Germinal center (tissue), 1 donor: ENCODE results near the gene INSRR.

Experiments used
- DNase-seq: peaks from one replicate; pipeline ENCODE4 v3.0.0; 2012; ENCODE audit warnings: mixed read lengths, low spot score

The INSRR gene

DNA sequence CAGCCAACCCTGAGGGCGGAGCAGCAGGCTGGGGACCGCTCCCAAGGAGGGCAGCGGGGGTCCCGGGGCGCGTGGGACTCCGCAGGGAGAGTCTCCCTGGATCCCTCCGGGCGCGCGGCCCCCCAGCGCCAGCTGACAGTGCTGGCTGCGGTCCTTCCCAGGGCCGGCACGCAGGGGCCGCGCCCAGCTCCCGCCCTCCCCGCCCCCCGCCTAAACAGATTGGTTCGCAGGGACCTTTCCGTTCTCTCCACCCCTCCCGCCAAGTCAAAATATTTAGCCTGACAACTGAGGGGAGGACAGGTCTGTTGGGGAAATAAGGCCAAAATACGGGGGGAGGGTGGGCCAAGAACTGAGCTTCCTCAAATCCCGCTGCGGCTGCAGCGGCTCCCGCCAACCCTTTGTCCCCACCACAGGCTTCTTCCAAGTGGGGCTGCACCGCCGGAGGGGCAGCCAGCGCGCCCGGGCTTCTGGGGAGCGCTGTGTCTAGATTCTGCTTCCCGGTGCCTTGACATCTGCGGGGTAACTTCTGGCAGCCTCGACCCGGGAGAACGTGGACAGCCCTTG lies at the start of gene INSRR:
INSRR (minus strand) TSS at position 159 of the 564 bp plus-strand sequence. CDS start 496 bp downstream, outside the sequence.
- DNase-seq, result no peak

DNA sequence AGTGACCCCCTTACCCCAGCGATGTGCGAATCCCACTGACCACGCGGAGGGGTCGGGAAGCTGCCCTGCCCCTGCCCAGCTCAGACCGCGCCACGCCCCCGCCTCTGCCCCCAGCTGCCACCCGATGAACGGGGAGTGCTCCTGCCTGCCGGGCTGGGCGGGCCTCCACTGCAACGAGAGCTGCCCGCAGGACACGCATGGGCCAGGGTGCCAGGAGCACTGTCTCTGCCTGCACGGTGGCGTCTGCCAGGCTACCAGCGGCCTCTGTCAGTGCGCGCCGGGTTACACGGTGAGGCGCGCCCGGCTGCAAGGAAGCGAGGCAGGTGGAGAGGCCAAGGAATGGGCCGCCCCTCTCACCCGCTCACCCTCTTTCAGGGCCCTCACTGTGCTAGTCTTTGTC lies 49.6 kb upstream of the INSRR start:
- no peak for DNase-seq

DNA sequence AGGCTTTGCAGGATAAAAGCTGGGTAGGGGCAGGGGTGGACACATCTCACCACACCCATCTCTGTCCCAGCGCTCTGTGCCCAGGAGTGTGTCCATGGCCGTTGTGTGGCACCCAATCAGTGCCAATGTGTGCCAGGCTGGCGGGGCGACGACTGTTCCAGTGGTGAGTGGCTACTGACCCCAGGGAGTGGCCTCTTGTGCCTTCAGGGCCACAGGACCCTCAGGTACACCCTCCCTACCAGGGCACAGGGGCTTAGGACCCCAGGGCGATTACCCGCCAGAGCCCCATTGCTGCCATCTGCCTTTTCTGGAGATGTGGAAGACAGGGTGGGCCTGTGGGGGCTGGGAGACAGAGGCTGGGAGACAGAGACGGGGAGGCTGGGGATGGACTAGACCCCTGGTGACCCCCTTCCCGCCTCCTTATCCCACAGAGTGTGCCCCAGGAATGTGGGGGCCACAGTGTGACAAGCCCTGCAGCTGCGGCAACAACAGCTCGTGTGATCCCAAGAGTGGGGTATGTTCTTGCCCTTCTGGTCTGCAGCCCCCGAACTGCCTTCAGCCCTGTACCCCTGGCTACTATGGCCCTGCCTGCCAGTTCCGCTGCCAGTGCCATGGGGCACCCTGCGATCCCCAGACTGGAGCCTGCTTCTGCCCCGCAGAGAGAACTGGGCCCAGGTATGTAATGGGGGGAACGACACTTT lies 47.4 kb upstream of the INSRR start:
- no peak for DNase-seq

DNA sequence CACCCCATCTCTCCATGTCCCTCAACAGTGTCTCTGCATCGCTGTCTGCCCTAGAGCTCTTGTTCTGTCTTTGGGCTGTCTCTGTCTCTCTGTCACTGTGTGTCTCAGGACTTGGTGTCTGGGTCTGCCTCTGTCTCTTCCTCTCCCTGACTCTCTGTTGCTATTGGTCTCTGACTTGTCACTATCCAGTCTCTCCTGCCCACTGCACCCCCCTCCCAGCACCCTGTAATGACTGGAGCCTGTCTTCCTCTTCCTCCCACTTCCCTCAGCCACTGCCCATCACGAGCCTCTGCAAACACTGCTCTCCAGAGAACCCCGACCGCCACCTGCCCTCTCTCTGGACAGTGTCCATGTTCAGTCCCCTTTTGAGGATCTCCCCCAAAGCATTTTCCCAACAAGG lies 46.7 kb upstream of the INSRR start:
- DNase-seq, result no peak

DNA sequence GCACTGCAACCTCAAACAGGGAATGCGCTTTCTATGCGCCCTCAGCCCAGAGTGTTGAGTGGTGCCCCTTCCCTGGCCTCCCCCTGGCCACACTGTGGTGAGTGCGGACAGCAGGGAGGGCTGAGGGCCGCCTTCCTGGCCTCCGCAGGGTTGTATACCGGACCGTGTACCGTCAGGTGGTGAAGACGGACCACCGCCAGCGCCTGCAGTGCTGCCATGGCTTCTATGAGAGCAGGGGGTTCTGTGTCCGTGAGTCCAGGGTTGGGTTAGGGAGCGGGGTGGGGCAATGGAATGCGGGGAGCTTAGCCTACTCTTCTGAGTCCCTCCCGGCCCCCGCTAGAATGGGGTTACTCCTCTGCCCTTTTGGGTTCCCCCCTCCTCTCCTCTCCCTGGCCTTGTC lies 46.3 kb upstream of the INSRR start:
- DNase-seq, result no peak

DNA sequence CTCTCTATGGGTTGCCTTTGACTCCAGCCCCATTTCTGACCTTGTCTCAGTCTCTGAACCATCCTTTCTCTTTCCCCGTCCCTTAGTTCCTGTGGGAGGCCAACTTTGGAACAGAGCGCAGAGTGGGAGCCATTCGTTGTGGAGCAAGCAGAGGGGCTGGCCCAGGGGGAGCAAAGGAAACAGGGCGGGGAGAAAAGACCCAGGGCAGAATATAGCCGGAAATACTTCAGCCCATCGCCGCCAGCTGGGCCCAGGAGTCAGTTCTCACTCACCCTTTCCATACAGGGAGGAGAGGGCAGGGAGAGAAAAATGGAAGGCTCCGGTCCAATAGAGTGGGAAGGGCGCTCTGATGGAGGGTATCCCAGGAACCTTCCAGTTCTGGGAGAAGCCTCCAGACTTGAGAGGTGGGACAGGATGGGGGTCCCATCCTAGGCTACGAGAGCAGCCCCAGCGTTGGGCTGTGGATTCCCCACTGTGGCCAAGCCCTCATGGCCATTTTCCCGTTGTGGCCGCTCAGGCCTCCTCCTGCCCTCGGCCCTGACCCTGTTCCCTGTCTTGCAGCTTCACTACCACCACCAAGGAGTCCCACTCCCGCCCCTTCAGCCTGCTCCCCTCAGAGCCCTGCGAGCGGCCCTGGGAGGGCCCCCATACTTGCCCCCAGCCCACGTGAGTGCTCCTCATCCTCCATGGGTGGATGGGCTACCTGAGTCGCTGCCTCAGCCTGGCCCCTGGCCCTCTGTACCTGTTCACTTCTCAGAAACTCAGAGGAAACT lies 45.5 kb upstream of the INSRR start:
- DNase-seq, result no peak

- DNase-seq, result no peak
Measured at GRCh38 chr1:156903328-156904091, 44.6 kb upstream of the INSRR start.

GRCh38 chr1:156901966-156902915 lies 43.3 kb upstream of the INSRR start:
- DNase-seq, result no peak

DNA sequence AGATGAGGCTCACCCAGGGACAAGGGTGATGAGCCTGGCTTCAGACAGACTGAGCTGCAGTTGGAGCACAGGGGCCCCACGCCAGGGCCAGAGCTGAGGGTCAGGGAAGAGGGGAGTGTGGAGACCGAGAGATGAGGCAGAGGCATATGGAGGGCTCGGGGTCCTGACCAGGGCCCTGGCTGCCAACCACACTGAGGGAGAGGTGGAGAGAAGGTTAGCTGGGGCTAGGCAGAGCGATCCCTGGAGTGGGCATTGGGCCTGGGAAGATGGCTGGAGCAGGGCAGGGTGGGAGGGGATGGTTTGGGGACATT lies 42.6 kb upstream of the INSRR start:
- no peak for DNase-seq

DNA sequence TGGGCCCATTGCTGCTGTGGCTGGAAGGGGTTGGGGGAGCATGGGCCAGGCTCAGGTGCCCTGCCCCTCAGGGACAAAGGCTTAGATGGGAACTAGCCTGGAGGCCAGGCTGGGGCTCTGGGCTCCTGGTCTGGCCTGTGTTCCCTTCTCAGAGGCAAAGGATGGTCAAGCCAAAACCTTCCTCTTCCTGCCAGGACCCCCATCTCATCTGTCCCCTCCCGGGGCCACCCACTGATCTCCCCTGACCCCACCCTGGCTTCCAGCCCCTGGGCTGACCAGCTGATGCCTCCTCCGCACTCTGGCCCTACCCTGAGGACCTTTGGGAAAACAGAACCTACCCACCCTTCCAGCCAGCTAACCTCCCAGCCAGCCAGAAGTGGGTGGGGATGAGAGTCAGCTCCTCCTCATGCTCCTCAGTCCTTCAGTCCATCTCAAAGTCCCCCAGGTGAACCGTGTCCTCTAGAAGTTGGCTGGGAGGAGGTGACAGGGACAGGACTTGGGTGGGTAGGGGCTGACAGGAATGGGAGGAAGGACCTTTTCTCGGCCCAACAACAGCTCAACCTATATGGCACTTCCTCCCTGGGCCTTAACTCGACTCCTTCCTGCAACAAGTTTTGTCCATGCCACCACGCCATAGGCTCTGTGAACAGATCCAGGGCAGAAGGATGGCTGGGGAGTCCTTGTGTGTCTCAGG lies 42.1 kb upstream of the INSRR start:
- no peak for DNase-seq

- no peak for DNase-seq
Measured at GRCh38 chr1:156899956-156900718, 41.2 kb upstream of the INSRR start.

DNA sequence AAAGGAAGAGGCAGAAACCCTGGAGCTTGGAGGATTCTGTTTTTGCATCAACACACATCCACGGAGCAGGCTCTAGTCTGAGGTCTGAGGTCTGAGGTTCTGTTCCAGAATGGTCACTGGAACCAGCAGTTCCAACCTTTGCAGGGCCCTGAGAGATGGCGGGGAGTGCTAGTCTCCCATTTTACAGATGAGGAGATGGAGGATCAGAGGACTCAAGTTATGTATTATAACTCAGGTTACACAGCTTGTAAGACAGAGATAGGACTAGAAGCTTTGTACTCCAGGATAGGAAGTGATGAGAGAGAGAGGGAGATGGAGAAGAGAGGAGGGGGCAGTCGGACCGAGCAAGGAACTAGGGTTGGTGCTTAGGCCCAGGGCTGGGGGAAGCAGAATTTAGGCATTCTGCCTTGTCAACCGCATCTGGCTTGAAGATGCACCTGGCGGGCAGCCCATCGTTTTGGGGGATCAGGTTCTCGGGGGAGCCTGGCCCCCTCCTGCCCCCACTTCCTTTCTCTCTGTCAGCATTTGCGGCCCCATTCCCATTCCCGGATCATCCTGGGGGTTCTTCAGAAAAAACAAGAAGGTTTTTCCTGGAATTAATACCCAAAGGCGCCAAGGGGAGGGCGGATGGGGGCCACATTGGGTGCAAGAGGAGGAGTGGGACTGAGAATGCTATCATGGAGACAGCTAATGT lies 40.2 kb upstream of the INSRR start:
- DNase-seq, result no peak

DNA sequence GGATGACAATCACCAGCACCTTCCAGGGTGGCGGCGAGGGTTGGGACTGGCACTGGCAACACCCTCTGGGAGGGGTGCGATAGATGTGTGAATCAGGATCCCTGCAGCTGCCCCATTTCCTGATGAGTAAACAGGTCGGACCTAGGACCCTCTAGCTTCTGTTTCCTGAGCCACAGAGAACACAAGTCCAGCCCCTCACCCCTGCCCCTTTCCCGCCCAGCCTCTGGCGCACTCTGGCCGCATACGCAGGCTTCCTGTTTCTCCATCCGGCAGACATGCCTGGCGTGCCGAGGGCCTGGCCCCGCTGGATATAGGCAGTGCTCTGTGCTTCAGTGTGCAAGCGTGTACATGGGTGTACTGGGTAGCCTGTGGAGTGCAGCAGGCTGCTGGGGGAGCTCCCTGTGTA lies 39.2 kb upstream of the INSRR start:
- no peak for DNase-seq

DNA sequence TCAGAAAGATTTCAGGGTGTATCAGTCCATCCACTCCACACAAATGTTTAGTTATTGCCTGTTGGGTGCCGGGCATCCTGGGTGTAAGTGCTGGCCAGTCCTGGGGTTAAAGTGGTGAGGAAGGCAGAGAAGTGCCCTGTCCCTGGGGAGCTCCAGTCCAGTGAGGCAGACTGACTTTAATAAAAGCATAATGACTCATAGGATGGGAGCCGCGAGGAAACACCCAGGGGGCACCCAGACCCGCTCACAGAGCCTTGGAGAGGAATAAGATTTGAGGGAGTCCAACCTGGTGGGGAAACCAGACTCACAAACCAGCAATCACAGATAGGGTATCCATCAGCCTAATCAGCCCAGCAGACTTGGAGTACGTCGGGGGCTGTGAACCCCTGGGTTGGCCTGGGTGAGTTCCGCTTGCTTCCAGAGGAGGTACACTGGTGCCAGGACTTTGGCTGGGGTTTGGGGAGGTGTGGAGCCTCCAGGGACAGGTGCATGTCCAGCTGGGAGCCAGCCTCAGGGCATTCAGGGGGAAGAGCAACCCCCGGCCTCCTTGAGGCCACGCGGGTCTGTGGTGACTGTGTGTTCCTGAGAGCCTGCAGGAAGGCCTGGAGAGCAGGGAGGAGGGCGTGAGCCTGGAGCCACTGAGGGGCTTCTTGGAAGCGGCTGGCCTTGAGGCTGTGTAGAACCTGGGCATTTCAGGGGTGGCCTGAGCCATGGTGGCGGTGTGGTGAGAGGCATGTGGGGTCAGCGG lies 38.3 kb upstream of the INSRR start:
- DNase-seq, result no peak

DNA sequence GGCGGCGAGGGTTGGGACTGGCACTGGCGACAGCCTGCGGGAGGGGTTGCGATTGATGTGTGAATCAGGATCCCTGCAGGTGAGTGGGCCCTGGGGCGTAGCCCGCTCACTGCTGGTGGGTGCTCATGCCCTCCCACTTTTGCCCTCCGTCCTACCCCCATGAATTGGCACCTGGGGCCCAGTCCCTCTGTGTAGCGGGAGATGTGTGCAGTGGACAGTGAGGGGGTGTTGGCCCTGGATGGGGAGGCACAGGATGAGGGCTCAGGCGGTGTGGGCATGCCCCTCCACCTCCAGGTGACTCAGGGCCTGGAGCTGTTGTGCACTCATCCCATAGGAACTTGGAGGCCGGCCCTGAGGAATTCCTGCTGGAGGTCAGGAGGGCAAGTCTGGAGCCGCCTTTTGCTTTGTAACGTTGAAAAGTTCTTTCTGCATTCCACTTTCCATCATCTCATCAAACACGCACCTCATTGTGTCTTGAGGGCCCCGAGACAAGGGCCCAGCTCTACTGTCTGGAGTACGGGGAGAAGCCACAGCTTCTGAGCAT lies 37.6 kb upstream of the INSRR start:
- DNase-seq, result no peak

DNA sequence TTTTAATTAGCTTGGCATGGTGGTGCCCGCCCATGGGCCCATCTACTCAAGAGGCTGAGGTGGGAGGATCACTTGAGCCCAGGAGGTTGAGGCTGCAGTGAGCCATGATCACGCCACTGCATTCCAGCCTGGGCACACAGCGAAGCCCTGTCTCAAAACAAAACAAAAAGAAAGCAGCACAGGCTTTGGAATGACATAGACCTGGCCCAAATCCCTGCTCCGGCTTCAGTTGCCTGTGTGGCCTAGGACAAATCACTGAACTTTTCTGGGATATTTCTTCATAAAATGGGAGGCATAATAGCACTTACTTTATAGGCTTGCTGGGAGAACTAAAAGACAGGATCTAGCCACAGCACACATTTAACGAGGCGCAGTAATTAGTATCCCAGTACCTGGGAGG lies 37.0 kb upstream of the INSRR start:
- DNase-seq, result no peak

DNA sequence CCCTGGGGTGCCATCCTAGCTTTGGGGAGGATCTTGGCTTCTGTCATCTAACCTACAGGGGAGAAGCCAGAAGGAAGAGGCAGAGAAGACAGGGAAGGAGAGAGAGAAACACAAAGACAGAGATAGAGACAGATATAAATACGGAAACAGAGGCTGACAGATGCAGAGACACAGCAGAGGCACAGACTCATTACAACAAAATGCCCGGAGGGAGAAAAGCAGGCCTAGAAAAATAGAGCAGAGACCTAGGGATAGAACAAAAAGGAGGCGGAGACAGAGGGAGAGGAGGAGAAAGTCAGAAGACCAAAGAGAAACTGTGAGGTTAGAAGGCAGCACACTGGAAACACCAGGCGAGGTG lies 36.5 kb upstream of the INSRR start:
- no peak for DNase-seq

DNA sequence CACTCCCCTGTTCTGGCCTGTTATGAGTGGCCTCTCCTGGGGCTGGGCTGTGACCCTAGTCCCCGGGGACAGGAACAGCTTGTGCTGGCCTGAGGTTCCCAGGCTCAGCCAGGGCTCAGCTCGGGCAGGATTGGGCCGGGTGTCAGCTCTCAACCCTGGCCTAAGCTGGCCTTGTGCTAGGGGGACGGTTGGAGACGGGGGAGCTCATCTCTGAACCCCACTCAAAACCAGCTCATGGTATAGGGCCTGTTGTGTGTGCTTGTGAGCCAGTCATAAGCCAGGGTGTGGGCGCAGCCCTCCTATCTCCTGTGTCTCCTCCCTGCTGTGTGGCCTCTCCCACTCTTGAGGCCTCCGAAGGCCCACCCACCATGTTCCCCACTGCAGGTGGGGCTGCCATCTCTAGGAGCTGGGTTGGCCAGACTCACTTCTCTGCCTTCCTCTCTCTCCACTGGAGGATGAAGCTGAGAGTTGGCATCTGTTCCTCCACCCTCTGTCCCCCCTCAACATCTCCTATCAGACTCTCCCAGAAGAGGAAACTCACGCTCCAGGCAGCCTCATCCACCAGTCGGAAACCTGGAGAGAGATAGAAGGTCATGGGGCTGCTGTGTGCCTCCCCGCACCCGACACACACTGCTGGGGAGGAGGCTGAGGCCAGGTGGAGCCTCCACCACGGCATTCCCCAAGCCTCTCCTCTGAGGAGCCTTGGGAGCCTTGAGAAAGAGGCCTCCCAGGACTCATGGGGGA lies 36.0 kb upstream of the INSRR start:
- no peak for DNase-seq
